Esophagus squamous epithelium (tissue), 5 donors: ENCODE results near the gene FN1. TPM values are rescaled to one million over a fixed set of nuclear protein-coding genes. Genes with fewer than 3 reads are reported as not detected.

Source experiments
- DNase-seq: peaks from one replicate; lab custom pipeline; 2025; lab: John Stamatoyannopoulos, UW
- H3K27ac ChIP-seq, 4 donors: fragments of 200-600 bp; sonication (generic); one replicate each; pipeline ENCODE4 v1.5.1; 2016 to 2019; ENCODE audit warnings: mild to moderate bottlenecking in 1 of 4
- H3K27me3 ChIP-seq, 4 donors: fragments of 200-600 bp; sonication (generic); 1 replicate in 3 of 4; 2 replicates in 1 of 4; pipeline versions ENCODE4 v1.5.1 to v1.6.0; 2017 to 2021; ENCODE audit warnings: antibody characterized with exemption in 1 of 4
- H3K36me3 ChIP-seq, 3 donors: fragments of 200-600 bp; sonication (generic); one replicate each; pipeline ENCODE4 v1.5.1; 2016 to 2019
- H3K4me1 ChIP-seq, 3 donors: fragments of 200-600 bp; sonication (generic); one replicate each; pipeline ENCODE4 v1.5.1; 2017 to 2019
- H3K4me3 ChIP-seq, 4 donors: fragments of 200-600 bp; sonication (generic); 1 replicate in 3 of 4; 2 replicates in 1 of 4; pipeline ENCODE4 v1.5.1; 2016 to 2019; ENCODE audit warnings: mild to moderate bottlenecking in 2 of 4, moderate library complexity in 1 of 4
- H3K9me3 ChIP-seq, 3 donors: fragments of 200-600 bp; sonication (generic); one replicate each; pipeline ENCODE4 v1.5.1; 2016 to 2019
- POLR2A ChIP-seq, 4 donors: fragments of 450-650 bp; IDR thresholded peaks; one replicate each; pipeline ENCODE4 v1.6.1; 2017; ENCODE audit warnings: antibody characterized with exemption in 4 of 4, mild to moderate bottlenecking in 4 of 4, moderate library complexity in 3 of 4
- WGBS, 2 donors: methylation state at CpG; one replicate each; pipeline ENCODE4 v1.1.5; 2018; 5-methylcytosine and 5-hydroxymethylcytosine counted together
- intact Hi-C: fragments of 100-400 bp; cut with DNase I; formaldehyde crosslinking; loops from one replicate; pipeline ENCODE4 v1.15.0; 2022
- total RNA-seq, 4 donors: library from RNA; depleted of rRNA; stranded (reverse); fragments of >200 nt; gene quantifications; one replicate each; pipeline ENCODE4 v1.1.0, GENCODE V29; 2016
- TF ChIP-seq, protein P1 (sequence below), 6 experiments: fragments of 450-650 bp in 4 of 6; fragments of 200-600 bp in 2 of 6; sonication (generic) in 2 of 6; IDR thresholded peaks; one replicate each; pipeline ENCODE4 v1.5.1; 2016 to 2019; ENCODE audit warnings: antibody characterized with exemption in 6 of 6, mild to moderate bottlenecking in 4 of 6, moderate library complexity in 4 of 6
- donor health status: DM: yes; HTN: yes; CAD: no.

FN1 gene
- total RNA-seq, 4 donors from 2014 or later = 15.7 to 393 (median 112) TPM

DNA sequence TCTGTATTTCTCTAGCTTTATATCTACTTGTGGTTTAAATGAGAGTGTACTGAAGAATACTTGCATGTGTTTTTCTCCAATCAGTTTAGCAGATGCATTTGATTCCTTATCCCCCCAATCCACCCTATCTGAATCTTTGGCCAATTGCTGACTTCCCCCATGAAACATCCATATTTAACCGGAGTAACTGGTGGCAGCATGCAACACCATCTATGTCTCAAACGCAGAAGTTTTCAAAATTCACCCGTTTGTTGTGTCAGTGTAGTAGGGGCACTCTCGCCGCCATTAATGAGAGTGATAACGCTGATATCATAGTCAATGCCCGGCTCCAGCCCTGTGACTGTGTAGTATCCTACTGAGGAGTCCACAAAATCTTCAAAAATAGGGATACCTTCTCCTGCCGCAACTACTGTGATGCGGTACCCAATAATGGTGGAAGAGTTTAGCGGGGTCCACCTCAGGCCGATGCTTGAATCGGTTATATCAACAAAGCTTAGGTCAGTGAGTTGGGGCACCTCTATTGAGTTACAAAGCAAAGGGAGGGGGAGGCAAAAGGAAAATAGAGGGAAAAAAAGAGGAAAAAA is 43.1 kb downstream of the FN1 start:
- TF ChIP-seq POLR2A (IDR thresholded peaks at IDR 0.05) = no peak
- TF ChIP-seq, protein P1, sequence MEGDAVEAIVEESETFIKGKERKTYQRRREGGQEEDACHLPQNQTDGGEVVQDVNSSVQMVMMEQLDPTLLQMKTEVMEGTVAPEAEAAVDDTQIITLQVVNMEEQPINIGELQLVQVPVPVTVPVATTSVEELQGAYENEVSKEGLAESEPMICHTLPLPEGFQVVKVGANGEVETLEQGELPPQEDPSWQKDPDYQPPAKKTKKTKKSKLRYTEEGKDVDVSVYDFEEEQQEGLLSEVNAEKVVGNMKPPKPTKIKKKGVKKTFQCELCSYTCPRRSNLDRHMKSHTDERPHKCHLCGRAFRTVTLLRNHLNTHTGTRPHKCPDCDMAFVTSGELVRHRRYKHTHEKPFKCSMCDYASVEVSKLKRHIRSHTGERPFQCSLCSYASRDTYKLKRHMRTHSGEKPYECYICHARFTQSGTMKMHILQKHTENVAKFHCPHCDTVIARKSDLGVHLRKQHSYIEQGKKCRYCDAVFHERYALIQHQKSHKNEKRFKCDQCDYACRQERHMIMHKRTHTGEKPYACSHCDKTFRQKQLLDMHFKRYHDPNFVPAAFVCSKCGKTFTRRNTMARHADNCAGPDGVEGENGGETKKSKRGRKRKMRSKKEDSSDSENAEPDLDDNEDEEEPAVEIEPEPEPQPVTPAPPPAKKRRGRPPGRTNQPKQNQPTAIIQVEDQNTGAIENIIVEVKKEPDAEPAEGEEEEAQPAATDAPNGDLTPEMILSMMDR (IDR thresholded peaks at IDR 0.05) = no peak
- 92 to 95% methylated on average over 12 of the region's 12 CpGs for WGBS, 2 donors
- intact Hi-C loops = no loop called here
- Histone ChIP-seq H3K27ac (no peak overlapping the region), H3K9me3 (no peaks in the 10 kb centered on the region), H3K27me3 (no peaks in the 10 kb centered on the region), H3K4me1 (peaks cover 0 to 11% (median 0%) of the 10 kb centered on the region in 3 donors), H3K4me3 (no peak overlapping the region), H3K36me3 (peaks cover 0 to 31% (median 0%) of the 10 kb centered on the region in 3 donors)
- DNase-seq = no peak

DNA sequence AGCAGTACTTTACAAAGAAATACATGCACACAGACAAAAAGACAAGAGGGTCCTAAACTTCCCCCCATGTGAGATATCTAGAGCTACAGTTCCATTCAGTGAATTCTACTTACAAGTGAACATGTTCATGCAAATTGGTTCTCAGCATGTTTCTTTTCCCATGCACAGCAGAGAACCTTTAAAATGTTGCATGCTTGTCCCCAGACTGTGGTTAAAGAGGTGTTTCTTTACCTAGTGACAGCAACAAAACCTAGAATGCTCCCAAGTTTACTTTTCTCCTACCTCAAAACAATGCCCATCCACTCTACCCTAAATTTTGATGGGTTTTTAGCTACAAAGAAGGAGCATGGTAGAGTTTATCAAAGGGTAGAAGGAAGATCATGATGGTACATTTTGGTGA is 43.7 kb downstream of the FN1 start:
- DNase-seq = no peak
- no peak overlapping the region for H3K4me3 ChIP-seq
- TF ChIP-seq POLR2A (IDR thresholded peaks at IDR 0.05) = no peak
- TF ChIP-seq, protein P1 (IDR thresholded peaks at IDR 0.05) = no peak
- intact Hi-C loops = no loop called here
- no peaks in the 10 kb centered on the region for H3K27me3 ChIP-seq
- peaks cover 0 to 4% (median 0%) of the 10 kb centered on the region in 3 donors for H3K4me1 ChIP-seq
- no peaks in the 10 kb centered on the region for H3K9me3 ChIP-seq
- H3K27ac ChIP-seq = no peak overlapping the region
- H3K36me3 ChIP-seq = peaks cover 0 to 30% (median 0%) of the 10 kb centered on the region in 3 donors

DNA sequence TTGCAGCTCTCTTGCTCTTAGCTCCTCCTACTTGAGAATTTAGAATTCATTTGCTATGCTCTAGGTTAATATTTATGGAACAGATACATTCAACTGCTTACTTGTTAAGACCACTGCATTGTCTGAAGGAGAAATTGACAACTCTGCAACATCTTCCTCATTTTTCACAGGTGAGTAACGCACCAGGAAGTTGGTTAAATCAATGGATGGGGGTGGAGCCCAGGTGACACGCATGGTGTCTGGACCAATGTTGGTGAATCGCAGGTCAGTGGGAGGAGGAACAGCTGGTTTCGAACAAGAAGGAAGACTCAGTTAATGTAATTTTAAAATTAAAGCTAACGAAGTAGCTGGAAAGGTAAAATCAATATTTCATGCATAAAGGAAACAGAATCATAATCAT is 44.3 kb downstream of the FN1 start:
- TF ChIP-seq, protein P1 (IDR thresholded peaks at IDR 0.05) = no peak
- no peak for TF ChIP-seq POLR2A (IDR thresholded peaks at IDR 0.05)
- H3K27ac ChIP-seq = no peak overlapping the region
- intact Hi-C loops = no loop called here
- H3K4me3 ChIP-seq = no peak overlapping the region
- WGBS, 2 donors = 84 to 87% methylated on average over 5 of the region's 5 CpGs
- H3K4me1 ChIP-seq = no peaks in the 10 kb centered on the region
- DNase-seq = no peak
- peaks cover 0 to 31% (median 0%) of the 10 kb centered on the region in 3 donors for H3K36me3 ChIP-seq
- H3K9me3 ChIP-seq = no peaks in the 10 kb centered on the region
- no peaks in the 10 kb centered on the region for H3K27me3 ChIP-seq

DNA sequence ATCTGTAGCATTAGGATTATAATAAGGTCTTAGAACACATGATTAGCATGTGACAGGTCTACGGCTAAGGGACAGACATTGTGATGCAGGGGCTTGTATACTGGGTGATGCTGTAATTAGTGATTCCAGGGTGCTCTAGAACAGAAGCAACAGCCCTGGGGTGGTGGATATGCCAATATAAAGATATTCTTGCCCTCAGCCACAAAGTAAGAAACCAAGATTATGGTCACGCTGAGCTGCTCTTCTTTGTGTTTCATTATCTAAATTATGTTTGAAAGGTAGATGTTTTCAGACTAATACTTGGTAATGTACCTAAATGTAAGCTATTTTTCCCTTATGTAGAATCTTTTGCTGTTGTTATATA is 45.3 kb downstream of the FN1 start:
- intact Hi-C loops = no loop called here
- DNase-seq = no peak
- 69 to 78% methylated on average over 2 of the region's 2 CpGs for WGBS, 2 donors
- peaks cover 0 to 31% (median 0%) of the 10 kb centered on the region in 3 donors for H3K36me3 ChIP-seq
- H3K27ac ChIP-seq = no peak overlapping the region
- H3K9me3 ChIP-seq = no peaks in the 10 kb centered on the region
- no peaks in the 10 kb centered on the region for H3K27me3 ChIP-seq
- no peak overlapping the region for H3K4me3 ChIP-seq
- H3K4me1 ChIP-seq = no peaks in the 10 kb centered on the region
- no peak for TF ChIP-seq POLR2A (IDR thresholded peaks at IDR 0.05)
- TF ChIP-seq, protein P1 (IDR thresholded peaks at IDR 0.05) = no peak

DNA sequence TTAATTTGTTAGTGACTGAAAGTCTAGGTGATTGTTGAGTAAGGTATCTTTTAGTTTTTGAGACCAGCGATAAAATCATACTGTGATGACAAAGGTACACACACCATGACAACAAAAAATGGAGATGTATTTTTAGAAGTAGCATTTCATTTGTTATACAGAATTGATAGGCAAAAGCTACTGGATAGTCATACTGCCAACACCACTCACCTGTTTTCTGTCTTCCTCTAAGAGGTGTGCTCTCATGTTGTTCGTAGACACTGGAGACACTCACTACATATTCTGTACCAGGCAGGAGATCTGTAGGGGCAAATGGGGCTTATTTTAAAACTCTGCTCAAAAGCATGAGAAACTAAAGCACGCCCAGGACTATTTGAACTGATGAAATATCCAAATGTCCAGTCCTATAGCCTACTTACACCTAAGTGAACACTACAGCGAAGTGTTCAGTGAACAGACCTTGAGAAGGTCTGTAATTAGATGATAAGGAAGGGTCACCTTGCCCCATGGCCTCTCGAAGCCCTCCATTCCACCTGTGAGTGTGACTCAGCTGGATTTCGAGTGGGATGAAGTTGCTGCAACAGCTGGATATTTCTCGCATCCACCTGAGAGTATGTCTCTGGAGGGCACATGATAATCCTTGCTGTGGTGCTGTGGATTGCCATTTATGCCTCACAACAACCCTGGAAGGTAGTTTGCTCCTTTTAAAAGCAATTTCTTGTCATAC is 47.7 kb downstream of the FN1 start:
- no peak for DNase-seq
- no peak overlapping the region for H3K4me3 ChIP-seq
- TF ChIP-seq, protein P1 (IDR thresholded peaks at IDR 0.05) = no peak
- TF ChIP-seq POLR2A (IDR thresholded peaks at IDR 0.05) = no peak
- no peaks in the 10 kb centered on the region for H3K27me3 ChIP-seq
- intact Hi-C loops = no loop called here
- no peaks in the 10 kb centered on the region for H3K4me1 ChIP-seq
- peaks cover 0 to 45% (median 0%) of the 10 kb centered on the region in 3 donors for H3K36me3 ChIP-seq
- no peak overlapping the region for H3K27ac ChIP-seq
- WGBS, 2 donors = 79 to 89% methylated on average over 7 of the region's 7 CpGs
- no peaks in the 10 kb centered on the region for H3K9me3 ChIP-seq
